ENCODE results near the gene FURIN.
"Not testable (repeated sequence)": the region's sequence is repeated elsewhere in the genome, so short reads cannot be mapped to it uniquely, and the experiment has no call there.

Gene FURIN

DNA sequence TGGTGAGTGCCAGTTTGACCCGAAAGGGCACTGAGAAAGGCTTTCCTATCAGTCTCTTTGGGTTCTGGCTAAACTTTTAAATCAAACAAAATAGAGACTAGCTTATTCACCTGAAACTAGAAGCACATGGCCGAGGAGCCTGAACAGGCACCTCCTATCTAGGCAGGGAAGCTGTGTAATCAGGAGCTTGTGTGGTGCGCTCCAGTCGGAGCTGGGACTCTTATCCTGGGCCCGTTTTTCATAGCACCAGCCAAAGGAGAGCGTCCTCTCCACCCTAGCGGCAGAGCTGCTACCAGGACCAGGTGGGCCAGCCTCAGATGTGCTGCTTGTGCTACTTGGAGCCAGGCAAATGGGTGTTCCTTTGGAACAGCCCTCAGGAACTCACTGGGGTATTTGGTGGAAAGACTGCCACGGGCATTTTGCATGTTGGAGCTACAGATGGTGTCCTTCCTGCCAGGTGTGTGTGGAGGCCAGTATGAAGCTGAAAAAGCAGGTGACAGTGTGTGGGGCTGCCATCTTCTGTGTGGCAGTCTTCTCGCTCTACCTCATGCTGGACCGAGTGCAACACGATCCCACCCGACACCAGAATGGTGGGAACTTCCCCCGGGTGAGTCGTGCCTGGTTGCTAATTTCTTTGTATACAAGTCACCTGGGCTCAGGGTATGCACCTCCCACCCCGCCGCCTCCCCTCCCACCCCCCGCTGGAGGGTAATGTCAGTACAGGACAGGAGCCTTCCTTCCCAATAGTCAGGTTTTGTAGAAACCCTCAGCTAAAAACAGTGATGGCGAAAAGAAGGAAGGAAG lies 35.5 kb downstream of the FURIN start:
- ATAC-seq, result no peak

DNA sequence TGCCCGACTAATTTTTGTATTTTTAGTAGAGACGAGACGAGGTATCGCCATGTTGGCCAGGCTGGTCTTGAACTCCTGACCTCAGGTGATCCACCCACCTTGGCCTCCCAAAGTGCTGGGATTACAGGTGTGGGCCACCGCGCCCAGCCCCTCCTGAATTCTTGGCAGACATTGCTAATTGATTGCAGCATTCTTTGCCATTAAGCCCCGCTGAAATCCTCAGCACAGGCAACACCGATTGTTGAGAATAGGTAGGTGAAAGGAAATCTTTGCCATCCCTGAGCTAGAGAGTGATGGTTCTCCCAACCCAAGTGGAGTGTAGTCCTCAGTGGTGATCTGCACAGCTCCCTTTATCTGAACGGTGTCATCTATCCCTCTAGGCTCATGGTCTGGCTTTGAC lies 36.4 kb downstream of the FURIN start:
- ATAC-seq, result no peak

DNA sequence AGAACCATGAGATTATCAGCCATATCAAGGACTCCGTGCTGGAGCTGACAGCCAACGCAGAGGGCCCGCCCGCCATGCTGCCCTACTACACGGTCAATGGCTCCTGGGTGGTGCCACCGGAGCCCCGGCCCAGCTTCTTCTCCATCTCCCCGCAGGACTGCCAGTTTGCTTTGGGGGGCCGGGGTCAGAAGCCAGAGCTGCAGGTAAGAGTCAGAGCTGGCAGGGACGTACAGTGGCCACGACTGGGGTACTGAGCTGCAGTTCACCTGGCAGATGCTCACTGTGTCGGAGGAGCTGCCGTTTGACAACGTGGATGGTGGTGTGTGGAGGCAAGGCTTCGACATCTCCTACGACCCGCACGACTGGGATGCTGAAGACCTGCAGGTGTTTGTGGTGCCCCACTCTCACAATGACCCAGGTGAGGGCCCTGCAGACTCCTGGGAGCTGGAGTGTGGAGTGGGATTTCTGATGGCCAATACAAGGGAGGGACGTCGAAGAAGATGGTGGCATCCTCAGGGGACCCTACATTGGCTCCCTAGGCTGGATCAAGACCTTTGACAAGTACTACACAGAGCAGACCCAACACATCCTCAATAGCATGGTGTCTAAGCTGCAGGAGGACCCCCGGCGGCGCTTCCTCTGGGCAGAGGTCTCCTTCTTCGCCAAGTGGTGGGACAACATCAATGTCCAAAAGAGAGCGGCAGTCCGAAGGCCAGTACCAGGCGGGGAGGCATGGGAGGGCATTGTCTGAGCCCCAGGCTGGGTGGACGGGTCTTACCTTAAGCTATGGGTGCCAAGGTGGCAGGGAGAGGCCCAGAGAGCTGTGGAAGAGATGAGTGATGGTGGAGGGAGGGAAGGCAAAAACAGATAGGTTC lies 37.2 kb downstream of the FURIN start:
- ATAC-seq, result no peak

DNA sequence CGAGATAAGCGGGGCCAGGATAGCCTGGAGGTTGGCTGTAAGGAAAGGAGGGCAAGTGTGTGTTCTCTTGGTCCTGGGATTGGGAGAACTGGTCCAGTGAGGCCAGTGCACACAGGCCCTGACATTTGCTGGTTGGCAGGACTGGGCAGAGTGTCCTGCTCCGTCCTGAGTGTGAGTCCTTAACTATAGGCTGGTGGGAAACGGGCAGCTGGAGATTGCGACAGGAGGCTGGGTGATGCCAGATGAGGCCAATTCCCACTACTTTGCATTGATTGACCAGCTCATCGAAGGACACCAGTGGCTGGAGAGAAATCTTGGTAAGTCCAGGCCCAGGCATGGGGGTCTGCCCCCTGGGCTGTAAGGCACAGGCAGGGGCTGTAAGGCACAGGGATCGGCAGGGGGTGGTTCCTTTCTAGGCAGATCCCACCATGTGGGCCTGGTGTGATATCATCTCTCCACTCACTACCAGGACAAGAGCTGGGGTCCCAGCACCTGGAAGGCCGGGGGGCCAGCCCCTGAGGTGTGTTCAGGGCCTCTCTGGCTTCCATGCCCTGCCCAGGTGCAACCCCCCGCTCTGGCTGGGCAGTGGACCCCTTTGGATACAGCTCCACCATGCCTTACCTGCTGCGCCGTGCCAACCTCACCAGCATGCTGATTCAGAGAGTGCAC lies 37.9 kb downstream of the FURIN start:
- no peak for ATAC-seq

DNA sequence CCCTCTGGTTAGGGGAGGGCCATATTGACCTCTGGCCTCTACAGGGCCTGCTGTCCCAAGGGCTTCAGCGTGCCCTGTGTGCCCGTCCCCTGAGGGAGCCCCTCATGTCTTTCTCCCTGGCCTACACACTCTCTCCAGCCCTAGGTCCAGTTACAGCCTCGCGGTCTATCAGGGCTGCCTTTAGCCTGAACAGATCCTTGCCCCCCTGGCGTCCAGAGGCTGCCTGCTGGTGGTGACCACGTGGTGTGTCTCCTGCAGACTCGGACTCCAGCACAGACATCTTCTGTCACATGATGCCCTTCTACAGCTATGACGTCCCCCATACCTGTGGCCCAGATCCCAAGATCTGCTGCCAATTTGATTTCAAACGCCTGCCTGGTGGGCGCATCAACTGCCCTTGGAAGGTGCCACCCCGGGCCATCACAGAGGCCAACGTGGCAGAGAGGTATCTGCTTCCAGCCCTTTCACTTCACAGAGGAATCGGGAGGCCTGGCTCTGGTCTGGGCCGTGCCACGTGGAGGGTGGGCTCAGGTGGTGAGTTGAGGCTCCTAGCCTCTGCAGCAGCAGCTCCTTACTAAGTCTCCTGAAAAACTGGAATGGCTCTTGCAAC lies 38.8 kb downstream of the FURIN start:
- ATAC-seq, result no peak

- ATAC-seq, result no peak
These were observed 39.6 kb downstream of the FURIN start for GRCh38 chr15:90907838-90908507.

GRCh38 chr15:90909449-90909848 lies 41.1 kb downstream of the FURIN start:
- not testable (repeated sequence) for ATAC-seq

GRCh38 chr15:90909976-90910375 lies 41.6 kb downstream of the FURIN start:
- ATAC-seq, result no peak

DNA sequence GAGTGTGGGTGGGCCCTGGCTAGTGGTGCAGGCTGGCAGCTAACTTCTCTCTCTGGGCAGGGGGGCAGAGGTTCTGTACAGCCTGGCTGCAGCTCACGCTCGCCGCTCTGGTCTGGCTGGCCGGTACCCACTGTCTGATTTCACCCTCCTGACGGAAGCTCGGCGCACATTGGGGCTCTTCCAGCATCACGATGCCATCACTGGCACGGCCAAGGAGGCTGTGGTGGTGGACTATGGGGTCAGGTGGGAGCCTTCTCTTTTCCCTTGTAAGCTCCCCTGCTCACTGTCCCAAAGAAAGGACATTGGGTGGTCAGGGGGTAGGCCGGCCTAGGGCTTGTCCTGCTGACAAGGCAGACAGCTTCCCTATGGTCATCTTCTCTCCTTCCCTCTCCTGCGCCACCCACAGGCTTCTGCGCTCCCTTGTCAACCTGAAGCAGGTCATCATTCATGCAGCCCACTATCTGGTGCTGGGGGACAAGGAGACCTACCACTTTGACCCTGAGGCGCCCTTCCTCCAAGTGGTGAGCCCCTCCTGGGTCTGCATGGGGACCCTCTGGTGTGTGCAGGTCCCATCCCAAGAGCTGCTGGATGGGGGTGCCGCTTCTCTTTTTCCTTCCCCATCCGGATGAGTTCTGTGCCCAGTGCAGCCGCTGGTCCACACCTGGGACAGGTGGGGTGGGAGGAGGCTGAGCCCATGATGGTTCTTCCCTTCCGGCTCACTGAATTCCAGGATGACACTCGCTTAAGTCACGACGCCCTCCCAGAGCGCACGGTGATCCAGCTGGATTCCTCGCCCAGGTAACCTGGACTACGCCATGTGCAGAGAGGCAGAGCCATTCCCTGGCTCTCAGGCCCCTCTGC lies 42.3 kb downstream of the FURIN start:
- no peak for ATAC-seq

DNA sequence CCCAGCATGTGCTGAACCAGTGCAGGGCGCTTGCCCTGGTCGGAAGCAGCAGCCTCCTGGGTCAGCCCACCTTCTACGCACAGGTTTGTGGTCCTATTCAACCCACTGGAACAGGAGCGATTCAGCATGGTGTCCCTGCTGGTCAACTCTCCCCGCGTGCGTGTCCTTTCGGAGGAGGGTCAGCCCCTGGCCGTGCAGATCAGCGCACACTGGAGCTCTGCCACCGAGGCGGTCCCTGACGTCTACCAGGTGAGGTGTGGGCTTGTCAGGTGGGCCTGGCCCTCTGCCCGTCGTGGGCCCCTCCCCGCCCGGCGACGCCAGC lies 42.9 kb downstream of the FURIN start:
- no peak for ATAC-seq

DNA sequence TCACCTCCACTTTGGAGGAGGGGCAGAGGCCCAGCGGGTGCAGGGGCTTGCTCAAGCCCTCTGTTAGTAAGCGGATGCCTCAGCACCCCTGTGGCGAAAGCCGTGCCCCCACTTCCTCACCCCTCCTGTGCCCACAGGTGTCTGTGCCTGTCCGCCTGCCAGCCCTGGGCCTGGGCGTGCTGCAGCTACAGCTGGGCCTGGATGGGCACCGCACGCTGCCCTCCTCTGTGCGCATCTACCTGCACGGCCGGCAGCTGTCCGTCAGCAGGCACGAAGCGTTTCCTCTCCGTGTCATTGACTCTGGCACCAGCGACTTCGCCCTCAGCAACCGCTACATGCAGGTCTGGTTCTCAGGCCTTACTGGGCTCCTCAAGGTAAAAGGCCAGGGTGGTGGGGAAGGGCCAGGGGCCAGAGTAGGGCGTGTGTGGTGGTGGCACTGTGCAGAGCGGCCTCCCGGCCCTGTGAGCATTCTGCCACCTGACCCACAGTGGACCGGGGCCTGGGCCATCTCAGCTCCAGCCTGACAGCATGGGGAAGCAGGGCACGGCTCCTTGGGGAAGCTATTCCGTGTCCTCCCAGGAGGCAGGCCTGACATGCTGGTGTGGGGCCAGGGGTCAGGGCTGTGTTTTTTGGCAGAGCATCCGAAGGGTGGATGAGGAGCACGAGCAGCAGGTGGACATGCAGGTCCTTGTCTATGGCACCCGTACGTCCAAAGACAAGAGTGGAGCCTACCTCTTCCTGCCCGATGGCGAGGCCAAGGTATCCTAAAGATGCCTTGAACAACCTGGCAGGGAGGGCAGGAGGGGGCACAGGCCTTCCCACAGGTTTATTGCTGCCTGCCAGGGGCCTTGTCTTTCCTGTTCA lies 43.8 kb downstream of the FURIN start:
- ATAC-seq, result no peak

- ATAC-seq, result no peak
These were observed 44.3 kb downstream of the FURIN start for GRCh38 chr15:90912770-90913075.

DNA sequence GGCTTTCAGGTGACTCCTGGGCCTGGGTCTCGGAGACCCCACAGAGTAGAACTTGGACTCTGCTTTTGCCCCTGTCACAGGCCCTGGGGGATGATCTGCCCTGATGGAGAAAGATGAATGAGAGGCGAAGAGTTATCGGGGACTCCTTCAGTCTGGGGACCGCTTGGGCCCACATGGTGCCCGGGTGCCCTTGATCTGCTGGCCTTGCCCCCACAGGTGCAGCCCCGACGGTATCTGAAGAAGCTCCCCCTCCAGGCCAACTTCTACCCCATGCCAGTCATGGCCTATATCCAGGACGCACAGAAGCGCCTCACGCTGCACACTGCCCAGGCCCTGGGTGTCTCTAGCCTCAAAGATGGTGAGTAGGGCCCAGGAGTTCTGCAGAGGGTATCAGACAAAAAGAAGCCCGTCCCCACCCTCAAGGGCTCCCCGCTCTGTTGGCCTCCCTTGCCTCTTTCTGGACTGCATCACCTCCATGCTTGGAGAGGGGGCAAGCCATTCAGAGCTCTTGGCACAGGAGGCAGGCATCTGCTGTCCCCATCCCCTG lies 45.1 kb downstream of the FURIN start:
- no peak for ATAC-seq

- no peak for ATAC-seq
These were observed 46.1 kb downstream of the FURIN start for GRCh38 chr15:90914305-90915080.

DNA sequence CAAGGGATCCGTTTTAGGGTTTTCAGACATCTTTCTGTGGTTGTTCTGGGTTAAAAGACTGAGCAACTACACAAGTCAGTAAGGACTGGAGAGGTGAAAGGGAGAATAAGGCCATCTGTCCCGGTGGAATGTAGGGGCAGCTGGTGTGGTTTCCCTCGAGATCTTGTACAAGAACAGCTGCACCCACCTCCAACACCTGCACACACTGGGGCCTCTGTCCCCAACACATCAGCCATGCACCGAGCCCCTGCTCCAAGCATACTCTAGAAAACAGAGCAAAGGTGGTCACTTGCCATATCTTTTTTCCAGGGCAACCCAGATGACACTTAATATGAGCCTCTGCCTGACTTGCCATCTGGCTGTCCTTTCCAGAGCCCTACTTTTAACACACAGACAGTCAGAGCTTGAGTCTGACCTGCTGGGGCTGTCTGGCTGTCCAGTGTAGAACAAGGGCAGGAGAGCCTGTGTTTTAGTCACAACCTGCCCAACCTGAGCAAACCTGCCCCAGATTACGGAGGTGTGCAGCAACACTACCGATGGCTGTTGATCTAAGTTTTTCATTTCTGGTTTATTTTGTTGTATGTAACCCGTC lies 46.9 kb downstream of the FURIN start:
- ATAC-seq, result no peak

GRCh38 chr15:90915808-90916440 lies 47.5 kb downstream of the FURIN start:
- ATAC-seq, result no peak

DNA sequence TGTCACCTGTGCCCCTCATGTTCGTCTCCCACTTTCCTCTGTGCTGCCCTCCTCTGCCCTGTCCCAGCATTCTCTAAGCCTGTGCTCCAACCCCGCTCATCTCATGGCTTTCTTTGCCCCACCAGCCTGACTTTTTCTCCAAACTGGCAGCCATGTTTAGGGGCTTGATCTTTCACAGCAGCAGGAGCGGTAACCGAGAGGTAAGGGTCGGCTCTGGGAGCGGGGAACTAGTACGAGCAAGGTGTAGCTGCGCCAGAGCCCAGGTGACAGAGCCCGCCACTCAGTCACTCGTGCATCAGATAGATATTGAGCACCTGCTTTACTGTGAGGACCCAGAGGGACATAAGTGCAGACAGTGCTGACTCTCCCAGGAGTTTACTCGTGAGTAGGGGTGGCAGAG lies 48.1 kb downstream of the FURIN start:
- ATAC-seq, result no peak

GRCh38 chr15:90917569-90917968 lies 49.2 kb downstream of the FURIN start:
- ATAC-seq, result no peak
